GM12878 (cell line): Measurements from ENCODE around the gene SEC24C.

Experiments
- BCL11A ChIP-seq: IDR thresholded peaks from 2 replicates; pipeline ENCODE4 v1.6.1; 2011; ENCODE audit warnings: low read depth, low read length
- CBX5 ChIP-seq: sonication (generic); IDR thresholded peaks from 2 replicates; pipeline ENCODE4 v1.6.1; 2016; ENCODE audit warnings: low read depth, moderate library complexity, mild to moderate bottlenecking, inconsistent platforms
- EED ChIP-seq: sonication (generic); IDR thresholded peaks from 2 replicates; pipeline ENCODE4 v1.6.1; 2016; ENCODE audit warnings: antibody characterized with exemption, low read depth
- EP300 ChIP-seq, 2 experiments: fragments of 150-350 bp in 1 of 2; IDR thresholded peaks; 2 replicates each; pipeline ENCODE4 v1.6.1; 2011 to 2012; ENCODE audit warnings: low read depth in 2 of 2, low read length in 2 of 2, borderline replicate concordance in 1 of 2, improper control_type of control experiment in 1 of 2, inconsistent platforms in 1 of 2; ENCODE audit not compliant: control insufficient read depth in 1 of 2
- ESRRA ChIP-seq: IDR thresholded peaks from 2 replicates; pipeline ENCODE4 v1.6.1; 2012; ENCODE audit warnings: mild to moderate bottlenecking, low read length, improper control_type of control experiment
- JUND ChIP-seq: IDR thresholded peaks from 2 replicates; pipeline ENCODE4 v1.6.1; 2012; ENCODE audit warnings: low read depth, mild to moderate bottlenecking, low read length, improper control_type of control experiment, moderate library complexity
- NFIC ChIP-seq: IDR thresholded peaks from 2 replicates; pipeline ENCODE4 v1.6.1; 2012; ENCODE audit warnings: low read depth, mild to moderate bottlenecking, inconsistent platforms, low read length, moderate library complexity
- POLR2A ChIP-seq: IDR thresholded peaks from 2 replicates; pipeline ENCODE4 v1.6.1; 2011; ENCODE audit warnings: low read depth, mild to moderate bottlenecking, low read length
- SMC3 ChIP-seq: IDR thresholded peaks from 2 replicates; pipeline ENCODE4 v1.6.1; 2011; ENCODE audit warnings: low read length, improper control_type of control experiment, borderline replicate concordance
- ZNF217 ChIP-seq: fragments of 450-650 bp; IDR thresholded peaks from 2 replicates; pipeline ENCODE4 v1.6.1; 2017; ENCODE audit warnings: antibody characterized with exemption, mild to moderate bottlenecking
- TF ChIP-seq, protein P1 (sequence below), 3 experiments: IDR thresholded peaks in 2 of 3; conservative IDR thresholded peaks in 1 of 3; 2 replicates each; pipeline ENCODE4 v1.5.1; 2011; ENCODE audit warnings: low read depth in 3 of 3, low read length in 3 of 3, mild to moderate bottlenecking in 3 of 3, control low read depth in 2 of 3, moderate library complexity in 2 of 3, inconsistent platforms in 1 of 3, mixed read lengths in 1 of 3; ENCODE audit not compliant: control insufficient read depth in 2 of 3, insufficient read depth in 1 of 3; ENCODE audit errors: extremely low read depth in 1 of 3
- TF ChIP-seq, protein P2 (sequence below): fragments of 450-650 bp; IDR thresholded peaks from 2 replicates; pipeline ENCODE4 v1.6.1; 2016; ENCODE audit warnings: mild to moderate bottlenecking
- TF ChIP-seq, protein P3 (sequence below): IDR thresholded peaks from 2 replicates; pipeline ENCODE4 v1.6.1; 2011; ENCODE audit warnings: low read depth, low read length, improper control_type of control experiment, borderline replicate concordance

DNA sequence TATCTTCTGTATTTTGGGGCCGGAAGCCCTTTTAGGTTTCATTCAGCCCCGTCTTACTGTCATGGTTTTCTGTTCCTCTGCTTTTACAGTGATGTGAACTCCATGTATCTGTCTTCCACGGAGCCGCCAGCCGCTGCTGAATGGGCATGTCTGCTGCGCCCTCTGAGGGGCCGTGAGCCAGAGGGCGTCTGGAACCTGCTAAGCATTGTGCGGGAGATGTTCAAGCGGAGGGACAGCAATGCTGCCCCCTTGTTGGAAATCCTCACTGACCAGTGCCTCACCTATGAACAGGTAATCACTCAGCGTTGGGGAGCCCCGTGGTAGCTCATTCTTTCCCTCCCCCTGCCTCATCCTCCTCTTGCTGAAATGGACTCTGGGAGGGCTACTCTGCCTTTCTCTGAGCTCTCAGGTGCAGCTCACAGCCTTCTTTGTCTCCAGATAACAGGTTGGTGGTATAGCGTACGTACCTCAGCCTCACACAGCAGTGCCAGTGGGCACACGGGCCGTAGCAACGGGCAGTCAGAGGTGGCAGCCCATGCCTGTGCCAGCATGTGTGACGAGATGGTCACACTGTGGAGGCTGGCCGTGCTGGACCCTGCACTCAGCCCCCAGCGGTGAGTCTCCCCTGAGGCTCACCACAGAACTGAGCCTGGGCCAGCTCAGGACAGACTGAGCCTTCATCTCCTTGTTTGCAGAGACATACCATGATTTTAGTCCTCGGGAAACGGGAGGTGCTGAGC is 46.9 kb downstream of the SEC24C start:
- TF ChIP-seq NFIC (no peak), JUND (no peak), POLR2A (no peak), BCL11A (no peak), CBX5 (no peak), ZNF217 (no peak), EP300 (IDR thresholded peaks at IDR 0.05; ENCODE audit: borderline replicate concordance in 1 of 2, control insufficient read depth in 1 of 2, low read depth in 2 of 2, low read length in 2 of 2) (no peak), SMC3 (no peak), EED (no peak), ESRRA (no peak)
- TF ChIP-seq, protein P1, sequence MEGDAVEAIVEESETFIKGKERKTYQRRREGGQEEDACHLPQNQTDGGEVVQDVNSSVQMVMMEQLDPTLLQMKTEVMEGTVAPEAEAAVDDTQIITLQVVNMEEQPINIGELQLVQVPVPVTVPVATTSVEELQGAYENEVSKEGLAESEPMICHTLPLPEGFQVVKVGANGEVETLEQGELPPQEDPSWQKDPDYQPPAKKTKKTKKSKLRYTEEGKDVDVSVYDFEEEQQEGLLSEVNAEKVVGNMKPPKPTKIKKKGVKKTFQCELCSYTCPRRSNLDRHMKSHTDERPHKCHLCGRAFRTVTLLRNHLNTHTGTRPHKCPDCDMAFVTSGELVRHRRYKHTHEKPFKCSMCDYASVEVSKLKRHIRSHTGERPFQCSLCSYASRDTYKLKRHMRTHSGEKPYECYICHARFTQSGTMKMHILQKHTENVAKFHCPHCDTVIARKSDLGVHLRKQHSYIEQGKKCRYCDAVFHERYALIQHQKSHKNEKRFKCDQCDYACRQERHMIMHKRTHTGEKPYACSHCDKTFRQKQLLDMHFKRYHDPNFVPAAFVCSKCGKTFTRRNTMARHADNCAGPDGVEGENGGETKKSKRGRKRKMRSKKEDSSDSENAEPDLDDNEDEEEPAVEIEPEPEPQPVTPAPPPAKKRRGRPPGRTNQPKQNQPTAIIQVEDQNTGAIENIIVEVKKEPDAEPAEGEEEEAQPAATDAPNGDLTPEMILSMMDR (IDR thresholded peaks at IDR 0.05 in 2 of 3, conservative IDR thresholded peaks at IDR 0.05 in 1 of 3; ENCODE audit: control insufficient read depth in 2 of 3, extremely low read depth in 1 of 3, insufficient read depth in 1 of 3, low read depth in 3 of 3, low read length in 3 of 3) = no peak
- TF ChIP-seq, protein P2, sequence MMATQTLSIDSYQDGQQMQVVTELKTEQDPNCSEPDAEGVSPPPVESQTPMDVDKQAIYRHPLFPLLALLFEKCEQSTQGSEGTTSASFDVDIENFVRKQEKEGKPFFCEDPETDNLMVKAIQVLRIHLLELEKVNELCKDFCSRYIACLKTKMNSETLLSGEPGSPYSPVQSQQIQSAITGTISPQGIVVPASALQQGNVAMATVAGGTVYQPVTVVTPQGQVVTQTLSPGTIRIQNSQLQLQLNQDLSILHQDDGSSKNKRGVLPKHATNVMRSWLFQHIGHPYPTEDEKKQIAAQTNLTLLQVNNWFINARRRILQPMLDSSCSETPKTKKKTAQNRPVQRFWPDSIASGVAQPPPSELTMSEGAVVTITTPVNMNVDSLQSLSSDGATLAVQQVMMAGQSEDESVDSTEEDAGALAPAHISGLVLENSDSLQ = no peak
- TF ChIP-seq, protein P3, sequence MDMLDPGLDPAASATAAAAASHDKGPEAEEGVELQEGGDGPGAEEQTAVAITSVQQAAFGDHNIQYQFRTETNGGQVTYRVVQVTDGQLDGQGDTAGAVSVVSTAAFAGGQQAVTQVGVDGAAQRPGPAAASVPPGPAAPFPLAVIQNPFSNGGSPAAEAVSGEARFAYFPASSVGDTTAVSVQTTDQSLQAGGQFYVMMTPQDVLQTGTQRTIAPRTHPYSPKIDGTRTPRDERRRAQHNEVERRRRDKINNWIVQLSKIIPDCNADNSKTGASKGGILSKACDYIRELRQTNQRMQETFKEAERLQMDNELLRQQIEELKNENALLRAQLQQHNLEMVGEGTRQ = no peak
